T-cell (primary cell): ENCODE results near the gene B3GNT2. TPM values are rescaled to one million over a fixed set of nuclear protein-coding genes. Genes with fewer than 3 reads are reported as not detected.
A peak's percentile ranks its signal among the peaks of the same experiment; 100 is the strongest.

Experiments used
- ATAC-seq, 4 experiments: fragments of 200-7000 bp in 3 of 4; fragments of 150-1000 bp in 1 of 4; cut with Tn5 transposase; replicated peaks in 1 of 4; 1 replicate in 3 of 4; 2 replicates in 1 of 4; pipeline ENCODE4 v1.10.0; 2021; ENCODE audit warnings: moderate library complexity in 3 of 4, mild to moderate bottlenecking in 2 of 4, moderate number of reproducible peaks in 1 of 4
- CTCF ChIA-PET, 2 donors: fragments of 300-600 bp; sonication (Branson Sonifier 250); formaldehyde crosslinking; loops; one replicate each; lab custom pipeline; 2022; ENCODE audit warnings: antibody characterized with exemption in 2 of 2; lab: Charles Lee
- POLR2A ChIA-PET, 2 donors: fragments of 300-600 bp; sonication (Branson Sonifier 250); formaldehyde crosslinking; loops; one replicate each; lab custom pipeline; 2022; ENCODE audit warnings: antibody characterized with exemption in 2 of 2; lab: Charles Lee
- DNase-seq, 35 experiments: peaks; one replicate each; pipeline versions ENCODE4 v3.0.0 to v3.0.0-alpha.2; 2013 to 2023
- H3K27ac ChIP-seq: one replicate; pipeline ENCODE4 v1.5.1; 2013; ENCODE audit warnings: low read length
- H3K27me3 ChIP-seq, 2 experiments: replicated peaks in 1 of 2; 1 replicate in 1 of 2; 2 replicates in 1 of 2; pipeline versions ENCODE4 v1.6.1 to v1.7.0; 2013; ENCODE audit warnings: low read length in 1 of 2, mixed read lengths in 1 of 2; ENCODE audit not compliant: control insufficient read depth in 2 of 2, insufficient read depth in 2 of 2; ENCODE audit errors: extremely low read depth in 1 of 2
- H3K36me3 ChIP-seq, 2 donors: 1 replicate in 1 of 2; 2 replicates in 1 of 2; pipeline versions ENCODE4 v1.6.1 to v1.7.0; 2013; ENCODE audit warnings: low read length in 1 of 2; ENCODE audit not compliant: control insufficient read depth in 2 of 2, insufficient read depth in 1 of 2; ENCODE audit errors: extremely low read depth in 1 of 2
- H3K4me1 ChIP-seq, 2 experiments: 1 replicate in 1 of 2; 2 replicates in 1 of 2; pipeline versions ENCODE4 v1.6.1 to v1.7.0; 2013; ENCODE audit warnings: low read length in 2 of 2, mixed read lengths in 1 of 2; ENCODE audit not compliant: insufficient read depth in 2 of 2, control insufficient read depth in 1 of 2; ENCODE audit errors: extremely low read depth in 1 of 2
- H3K4me3 ChIP-seq, 2 donors: 1 replicate in 1 of 2; 2 replicates in 1 of 2; pipeline versions ENCODE4 v1.5.1 to v1.7.0; 2013; ENCODE audit warnings: mild to moderate bottlenecking in 2 of 2, low read length in 1 of 2, moderate library complexity in 1 of 2; ENCODE audit not compliant: control insufficient read depth in 1 of 2; ENCODE audit errors: extremely low read depth in 1 of 2
- H3K9me3 ChIP-seq: 2 replicates; pipeline ENCODE4 v1.7.0; 2013
- H3K27ac Mint-ChIP-seq, 2 donors: one replicate each; pipeline ENCODE4 v1.8.0; 2020 to 2021; ENCODE audit warnings: mild to moderate bottlenecking in 2 of 2, mixed read lengths in 2 of 2
- H3K27me3 Mint-ChIP-seq, 2 donors: one replicate each; pipeline ENCODE4 v1.8.0; 2021 to 2022; ENCODE audit warnings: mixed read lengths in 2 of 2
- H3K36me3 Mint-ChIP-seq: one replicate; pipeline ENCODE4 v1.8.0; 2021; ENCODE audit warnings: mixed read lengths
- H3K4me1 Mint-ChIP-seq, 3 donors: one replicate each; pipeline ENCODE4 v1.8.0; 2020 to 2022; ENCODE audit warnings: mixed read lengths in 3 of 3, mild to moderate bottlenecking in 1 of 3
- H3K4me3 Mint-ChIP-seq, 3 donors: one replicate each; pipeline ENCODE4 v1.8.0; 2020 to 2022; ENCODE audit warnings: mild to moderate bottlenecking in 3 of 3, mixed read lengths in 3 of 3, moderate library complexity in 3 of 3
- H3K9me3 Mint-ChIP-seq, 3 donors: one replicate each; pipeline ENCODE4 v1.8.0; 2020 to 2022; ENCODE audit warnings: mixed read lengths in 3 of 3
- WGBS: methylation state at CpG from one replicate; pipeline ENCODE4 v1.1.5; 2013; ENCODE audit warnings: missing lambda C conversion rate; ENCODE audit not compliant: insufficient coverage; 5-methylcytosine and 5-hydroxymethylcytosine counted together
- total RNA-seq, 35 experiments: library from RNA in 6 of 35; stranded (reverse) in 6 of 35; fragments of 120-200 nt in 1 of 35; gene quantifications; one replicate each; pipeline versions ENCODE4 v1.2.1 to v1.2.4 and lab custom pipeline; 2013 to 2026

B3GNT2 gene
- total RNA-seq, 5 donors from 2014 or later (not counting 1 experiment from before 2014, with no cell fraction given), result 20.9 to 47.3 (median 22.4) TPM

DNA sequence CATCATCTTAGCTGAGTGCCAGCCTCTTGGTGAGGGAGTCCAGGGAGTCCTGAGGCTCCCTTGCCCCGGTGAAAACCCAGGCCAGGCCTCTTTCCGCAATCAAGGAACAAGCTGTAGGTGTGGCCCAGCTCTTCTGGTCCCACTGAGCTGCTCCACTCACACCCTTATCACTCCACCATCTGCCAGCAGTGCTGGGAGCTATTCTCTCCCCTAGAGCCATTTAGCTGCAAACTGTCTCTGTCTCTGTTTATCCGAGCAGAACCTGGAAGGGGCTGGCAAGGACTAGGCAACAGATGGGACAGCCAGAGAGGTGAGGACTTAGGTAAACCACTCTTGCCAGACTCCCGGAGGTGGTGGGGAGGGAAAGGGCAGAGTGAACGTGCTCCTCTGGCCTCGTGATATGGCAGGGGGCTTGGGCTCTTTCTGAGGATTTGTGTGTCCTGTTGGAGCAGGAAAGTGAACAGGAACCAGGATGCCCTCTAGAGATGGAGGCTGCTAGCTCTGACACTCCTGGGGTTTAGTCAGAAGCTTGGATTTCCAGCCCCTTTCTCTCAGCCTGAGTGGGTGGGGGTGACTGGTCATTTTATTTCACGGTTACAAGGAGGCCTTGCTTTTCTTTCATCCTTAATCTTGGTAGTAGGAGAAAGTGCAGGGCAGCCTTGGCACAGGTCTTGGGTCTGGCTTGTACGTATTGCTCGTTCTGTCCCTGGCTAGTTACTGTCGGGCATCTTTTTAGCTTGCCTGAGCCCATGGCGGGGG lies 19.6 kb downstream of the B3GNT2 start:
- H3K27me3 Mint-ChIP-seq, result no peaks in the 10 kb centered on the region
- H3K36me3 ChIP-seq, result no peaks in the 10 kb centered on the region
- no peaks in the 10 kb centered on the region for H3K27me3 ChIP-seq
- peaks cover 8 to 19% (median 13%) of the 10 kb centered on the region in 3 donors for H3K9me3 Mint-ChIP-seq
- H3K36me3 Mint-ChIP-seq, result peaks cover 43% of the 10 kb centered on the region
- no peak for DNase-seq
- H3K27ac Mint-ChIP-seq, result peak overlapping the region; percentile 56 to 79
- 92% methylated on average over 8 of the region's 11 CpGs for WGBS
- ChIA-PET POLR2A (no interaction called here), CTCF (interaction anchor here in 1 of 2 donors (0.6 to 1.1 kb wide), 2 partner anchors 12 to 18 kb away, joined by 3 to 4 read pairs; no protein-coding TSS in a partner anchor)
- H3K27ac ChIP-seq, result no peak overlapping the region
- peak overlapping the region in 1 of 3 donors; percentile 16 for H3K4me3 Mint-ChIP-seq
- H3K9me3 ChIP-seq, result no peaks in the 10 kb centered on the region
- H3K4me3 ChIP-seq, result no peak overlapping the region
- H3K4me1 Mint-ChIP-seq, result peaks cover 93 to 94% (median 94%) of the 10 kb centered on the region in 3 donors
- no peak for ATAC-seq
- peaks cover 5 to 72% of the 10 kb centered on the region in 2 experiments for H3K4me1 ChIP-seq

DNA sequence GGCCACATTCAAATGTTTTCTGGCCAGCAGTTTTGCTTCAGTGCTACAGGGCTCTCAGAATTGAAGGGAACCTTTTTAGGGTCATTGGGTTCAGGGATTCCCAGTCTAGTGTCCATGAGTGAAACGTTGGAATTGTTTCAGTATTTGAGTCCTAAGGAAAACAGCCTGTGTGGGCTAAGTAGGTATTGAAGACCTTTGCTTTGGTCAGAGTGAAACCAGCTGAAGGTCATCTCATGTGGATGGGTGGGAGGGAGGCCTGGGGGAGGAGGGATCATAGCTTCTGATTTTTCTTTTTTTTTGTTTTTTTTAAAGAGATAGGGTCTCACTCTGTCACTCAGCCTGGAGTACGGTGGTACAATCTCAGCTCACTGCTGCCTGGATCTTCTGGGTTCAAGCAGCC lies 20.2 kb downstream of the B3GNT2 start:
- POLR2A ChIA-PET, result no interaction called here
- no peak overlapping the region for H3K4me3 ChIP-seq
- H3K27me3 ChIP-seq, result no peaks in the 10 kb centered on the region
- Mint-ChIP-seq H3K9me3 (peaks cover 8 to 19% (median 13%) of the 10 kb centered on the region in 3 donors), H3K36me3 (peaks cover 43% of the 10 kb centered on the region), H3K4me1 (peaks cover 93 to 97% (median 97%) of the 10 kb centered on the region in 3 donors), H3K27me3 (no peaks in the 10 kb centered on the region), H3K27ac (peak overlapping the region; percentile 52 to 79), H3K4me3 (peak overlapping the region in 1 of 3 donors; percentile 16)
- 60% methylated on average over 1 of the region's 2 CpGs for WGBS
- CTCF ChIA-PET, result interaction anchor here in 1 of 2 donors (0.6 to 1.1 kb wide), 2 partner anchors 13 to 19 kb away, joined by 3 to 4 read pairs; no protein-coding TSS in a partner anchor
- H3K4me1 ChIP-seq, result peaks cover 5 to 72% of the 10 kb centered on the region in 2 experiments
- ATAC-seq (no peak), DNase-seq (no peak)
- no peaks in the 10 kb centered on the region for H3K36me3 ChIP-seq
- H3K9me3 ChIP-seq, result no peaks in the 10 kb centered on the region
- H3K27ac ChIP-seq, result no peak overlapping the region

DNA sequence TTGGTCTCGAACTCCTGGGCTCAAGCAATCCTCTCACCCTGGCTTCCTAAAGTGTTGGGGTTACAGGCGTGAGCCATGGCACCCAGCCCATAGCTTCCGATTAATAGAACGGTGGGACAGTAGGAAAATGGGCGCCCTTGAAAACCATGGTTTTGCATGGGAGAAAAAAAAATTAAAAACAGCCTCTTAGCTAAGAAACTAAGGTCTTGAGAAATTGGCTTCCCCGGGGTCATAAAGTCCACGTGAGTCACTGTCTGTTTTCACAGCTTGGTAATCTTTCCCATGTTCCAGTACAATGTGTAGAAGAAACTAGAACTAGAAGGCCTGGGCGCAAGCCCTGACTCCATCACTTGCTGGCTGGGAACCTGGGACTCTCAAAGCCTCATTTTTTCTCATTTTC lies 20.7 kb downstream of the B3GNT2 start:
- no peaks in the 10 kb centered on the region for H3K36me3 ChIP-seq
- peaks cover 8 to 76% of the 10 kb centered on the region in 2 experiments for H3K4me1 ChIP-seq
- no peak for DNase-seq
- WGBS, result 93% methylated on average over 4 of the region's 8 CpGs
- peaks cover 1% of the 10 kb centered on the region for H3K9me3 ChIP-seq
- Mint-ChIP-seq H3K4me1 (peaks cover 96 to 98% (median 98%) of the 10 kb centered on the region in 3 donors), H3K27me3 (no peaks in the 10 kb centered on the region), H3K36me3 (peaks cover 41% of the 10 kb centered on the region), H3K4me3 (peak overlapping the region in 2 of 3 donors; percentile 9), H3K9me3 (peaks cover 6 to 14% (median 9%) of the 10 kb centered on the region in 3 donors), H3K27ac (peak overlapping the region; percentile 52 to 79)
- H3K27ac ChIP-seq, result no peak overlapping the region
- ChIA-PET CTCF (interaction anchor here in 1 of 2 donors (1.1 kb wide), 1 partner anchor 19 kb away, joined by 4 read pairs; no protein-coding TSS in a partner anchor), POLR2A (no interaction called here)
- no peak overlapping the region for H3K4me3 ChIP-seq
- no peak for ATAC-seq
- H3K27me3 ChIP-seq, result no peaks in the 10 kb centered on the region

GRCh38 chr2:62217421-62217820 lies 21.5 kb downstream of the B3GNT2 start:
- Histone ChIP-seq H3K4me3 (no peak overlapping the region), H3K9me3 (peaks cover 6% of the 10 kb centered on the region), H3K4me1 (peaks cover 13 to 79% of the 10 kb centered on the region in 2 experiments), H3K27me3 (no peaks in the 10 kb centered on the region), H3K27ac (no peak overlapping the region), H3K36me3 (peaks cover 0 to 4% of the 10 kb centered on the region in 2 donors)
- peak in 1 of 4 experiments; percentile 21 for ATAC-seq
- peak overlapping the region in 1 of 2 donors; percentile 66 for H3K27ac Mint-ChIP-seq
- peaks cover 41% of the 10 kb centered on the region for H3K36me3 Mint-ChIP-seq
- no peak for DNase-seq
- H3K4me1 Mint-ChIP-seq, result peaks cover 96 to 100% (median 98%) of the 10 kb centered on the region in 3 donors
- CTCF ChIA-PET, result no interaction called here
- no peaks in the 10 kb centered on the region for H3K27me3 Mint-ChIP-seq
- H3K9me3 Mint-ChIP-seq, result peaks cover 4 to 6% (median 5%) of the 10 kb centered on the region in 3 donors
- POLR2A ChIA-PET, result no interaction called here
- H3K4me3 Mint-ChIP-seq, result peak overlapping the region in 1 of 3 donors; percentile 17
- 84% methylated on average over 4 of the region's 10 CpGs for WGBS

GRCh38 chr2:62217970-62218369 lies 22.1 kb downstream of the B3GNT2 start:
- no CpG with 5 or more reads among the region's 5 CpGs for WGBS
- Histone ChIP-seq H3K27ac (no peak overlapping the region), H3K36me3 (peaks cover 0 to 8% of the 10 kb centered on the region in 2 donors), H3K27me3 (no peaks in the 10 kb centered on the region), H3K4me3 (no peak overlapping the region), H3K4me1 (peaks cover 13 to 82% of the 10 kb centered on the region in 2 experiments), H3K9me3 (peaks cover 6% of the 10 kb centered on the region)
- ChIA-PET POLR2A (no interaction called here), CTCF (no interaction called here)
- Mint-ChIP-seq H3K27me3 (no peaks in the 10 kb centered on the region), H3K36me3 (peaks cover 42% of the 10 kb centered on the region), H3K4me1 (peaks cover 96 to 100% (median 98%) of the 10 kb centered on the region in 3 donors), H3K27ac (peak overlapping the region in 1 of 2 donors; percentile 66), H3K9me3 (peaks cover 4 to 6% (median 5%) of the 10 kb centered on the region in 3 donors), H3K4me3 (no peak overlapping the region)
- DNase-seq (no peak), ATAC-seq (no peak)

GRCh38 chr2:62219407-62220159 lies 23.7 kb downstream of the B3GNT2 start:
- peak in 1 of 4 experiments; percentile 11 for ATAC-seq
- peaks cover 8 to 67% of the 10 kb centered on the region in 2 experiments for H3K4me1 ChIP-seq
- no peak for DNase-seq
- WGBS, result 80% methylated on average over 1 of the region's 4 CpGs
- peak overlapping the region in 1 of 3 donors; percentile 7 for H3K4me3 Mint-ChIP-seq
- H3K36me3 Mint-ChIP-seq, result peaks cover 39% of the 10 kb centered on the region
- peaks cover 6% of the 10 kb centered on the region for H3K9me3 ChIP-seq
- no peaks in the 10 kb centered on the region for H3K27me3 Mint-ChIP-seq
- H3K4me3 ChIP-seq, result peak overlapping the region in 1 of 2 donors; percentile 3
- H3K27ac ChIP-seq, result peak overlapping the region; percentile 21
- peak overlapping the region; percentile 78 to 88 for H3K27ac Mint-ChIP-seq
- H3K27me3 ChIP-seq, result no peaks in the 10 kb centered on the region
- CTCF ChIA-PET, result no interaction called here
- H3K4me1 Mint-ChIP-seq, result peaks cover 89 to 93% (median 92%) of the 10 kb centered on the region in 3 donors
- peaks cover 4 to 6% (median 5%) of the 10 kb centered on the region in 3 donors for H3K9me3 Mint-ChIP-seq
- H3K36me3 ChIP-seq, result peaks cover 0 to 10% of the 10 kb centered on the region in 2 donors
- POLR2A ChIA-PET, result interaction anchor here (0.7 kb wide), 2 partner anchors 10 to 22 kb away, joined by 3 read pairs; no protein-coding TSS in a partner anchor
